Measurements from ENCODE around the gene THBS4.

The THBS4 gene

DNA sequence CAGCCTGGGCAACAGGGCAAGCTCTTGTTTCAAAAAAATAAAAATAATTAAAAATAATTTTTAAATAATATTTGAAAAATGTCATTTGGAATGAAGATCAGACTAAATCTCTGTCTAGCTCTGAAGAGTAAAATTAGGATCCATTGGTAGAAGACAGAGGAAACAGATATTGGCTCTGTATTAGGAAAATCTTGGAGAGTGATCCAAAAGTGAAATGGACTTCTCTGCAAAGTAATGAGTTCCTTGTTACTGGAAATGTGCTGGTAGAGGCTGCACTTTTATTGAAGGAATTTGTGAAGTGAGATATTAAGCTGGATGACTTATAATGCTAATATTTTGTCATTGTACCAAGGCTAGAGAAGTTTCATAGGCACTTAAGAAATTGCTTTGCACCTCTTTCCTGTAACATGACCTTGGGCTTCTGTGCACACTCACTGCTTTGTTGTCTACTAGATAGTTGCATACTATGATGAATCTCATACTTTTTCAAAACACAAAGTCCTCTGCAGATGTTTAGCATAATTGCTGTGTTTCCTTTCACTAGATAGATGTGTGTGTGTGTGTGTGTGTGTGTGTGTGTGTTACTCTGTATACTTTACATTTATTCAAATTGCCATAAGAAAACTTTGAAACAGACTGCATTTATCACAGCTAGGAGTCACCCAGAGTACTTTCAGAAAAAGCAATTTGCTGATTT is 13.1 kb downstream of the THBS4 start:
- no peak for DNase-seq

DNA sequence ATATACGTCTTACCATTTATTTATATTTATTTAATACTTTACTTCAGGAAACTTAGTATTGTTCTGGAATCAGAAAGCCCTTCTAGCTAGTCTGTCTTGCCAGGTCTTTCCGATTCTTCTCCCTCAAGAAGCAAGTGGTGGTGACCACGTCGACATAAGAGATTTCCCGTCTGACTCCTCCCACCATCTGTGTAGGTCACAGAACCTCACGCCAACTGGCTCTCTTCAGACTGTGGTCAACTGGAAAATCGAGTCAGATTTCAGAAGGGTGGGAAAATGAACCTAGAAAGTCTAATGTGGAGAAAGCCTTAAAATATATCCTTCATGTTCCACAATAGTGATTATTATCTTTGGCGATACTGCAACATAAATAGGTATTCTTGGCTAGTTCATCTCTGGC is 17.3 kb downstream of the THBS4 start:
- no peak for DNase-seq

DNA sequence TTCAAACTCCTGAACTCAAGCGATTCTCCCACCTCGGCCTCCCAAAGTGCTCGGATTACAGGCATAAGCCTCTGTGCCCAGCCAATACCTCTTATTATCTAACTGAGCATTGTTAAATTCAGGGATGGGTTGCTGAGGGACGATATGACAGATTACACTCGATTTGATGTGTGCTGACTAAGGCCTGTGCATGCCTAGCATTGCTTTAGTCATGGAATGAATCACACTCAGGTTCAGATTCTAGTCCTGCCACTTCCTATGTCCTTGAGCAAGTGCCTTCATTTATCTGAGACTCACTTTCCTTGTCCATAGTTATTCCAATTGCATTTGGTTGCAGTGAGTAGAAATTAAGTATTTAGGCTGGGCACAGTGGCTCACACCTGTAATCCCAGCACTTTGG is 19.5 kb downstream of the THBS4 start:
- DNase-seq, result no peak

DNA sequence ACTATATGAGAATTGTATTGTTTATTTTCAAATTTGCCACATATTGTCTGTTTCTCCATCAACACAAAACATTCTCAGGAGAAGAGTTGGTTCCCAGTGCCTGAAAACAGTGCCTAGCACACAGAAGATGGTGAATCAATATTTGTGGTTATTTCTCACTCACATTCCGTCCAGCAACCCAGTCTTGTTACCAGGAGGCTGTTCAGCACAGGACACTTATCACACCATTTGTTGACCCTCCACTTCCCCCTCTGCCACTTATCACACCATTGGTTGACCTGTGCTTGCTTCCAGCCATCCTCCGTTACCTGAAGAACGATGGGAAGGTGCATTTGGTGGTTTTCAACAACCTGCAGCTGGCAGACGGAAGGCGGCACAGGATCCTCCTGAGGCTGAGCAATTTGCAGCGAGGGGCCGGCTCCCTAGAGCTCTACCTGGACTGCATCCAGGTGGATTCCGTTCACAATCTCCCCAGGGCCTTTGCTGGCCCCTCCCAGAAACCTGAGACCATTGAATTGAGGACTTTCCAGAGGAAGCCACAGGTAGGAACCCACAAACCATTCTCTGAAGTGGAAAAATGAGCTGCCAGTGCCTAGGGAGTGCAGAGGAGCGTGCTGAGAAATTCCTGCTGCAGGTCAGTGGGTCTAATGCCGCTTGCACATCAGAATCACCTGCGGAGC is 20.5 kb downstream of the THBS4 start:
- no peak for DNase-seq

DNA sequence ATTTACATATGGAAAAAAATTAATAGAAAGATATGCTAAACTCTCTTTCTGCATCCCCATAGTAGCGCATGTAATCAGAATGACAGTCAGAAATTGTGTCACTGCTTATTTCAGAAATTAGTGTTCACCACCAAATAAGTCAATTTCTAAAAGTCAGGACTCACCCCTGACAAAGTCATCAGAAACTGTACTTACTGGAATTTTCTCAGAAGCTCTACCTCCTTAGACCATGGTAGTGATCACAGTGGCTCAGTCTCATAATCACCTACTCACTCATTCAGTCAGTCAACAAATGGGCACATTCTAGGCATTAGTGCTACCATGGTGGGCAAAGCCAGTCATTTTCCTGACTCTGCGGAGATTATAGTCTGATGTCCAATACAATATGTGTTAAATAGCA is 22.0 kb downstream of the THBS4 start:
- DNase-seq, result no peak

DNA sequence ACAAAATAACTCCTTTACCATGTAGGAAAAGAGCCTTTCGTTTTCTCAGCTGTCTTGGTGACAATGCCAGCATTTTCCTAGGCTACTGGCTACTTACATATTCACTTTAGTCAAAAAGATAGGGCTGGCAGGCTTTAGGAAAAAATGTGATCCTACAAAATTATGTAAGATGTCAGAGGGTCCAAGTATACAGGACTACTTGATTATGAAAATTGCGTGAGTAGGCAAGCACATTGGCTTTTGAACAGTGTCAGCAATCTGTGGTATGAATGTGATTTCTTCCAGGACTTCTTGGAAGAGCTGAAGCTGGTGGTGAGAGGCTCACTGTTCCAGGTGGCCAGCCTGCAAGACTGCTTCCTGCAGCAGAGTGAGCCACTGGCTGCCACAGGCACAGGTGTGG is 22.8 kb downstream of the THBS4 start:
- no peak for DNase-seq

DNA sequence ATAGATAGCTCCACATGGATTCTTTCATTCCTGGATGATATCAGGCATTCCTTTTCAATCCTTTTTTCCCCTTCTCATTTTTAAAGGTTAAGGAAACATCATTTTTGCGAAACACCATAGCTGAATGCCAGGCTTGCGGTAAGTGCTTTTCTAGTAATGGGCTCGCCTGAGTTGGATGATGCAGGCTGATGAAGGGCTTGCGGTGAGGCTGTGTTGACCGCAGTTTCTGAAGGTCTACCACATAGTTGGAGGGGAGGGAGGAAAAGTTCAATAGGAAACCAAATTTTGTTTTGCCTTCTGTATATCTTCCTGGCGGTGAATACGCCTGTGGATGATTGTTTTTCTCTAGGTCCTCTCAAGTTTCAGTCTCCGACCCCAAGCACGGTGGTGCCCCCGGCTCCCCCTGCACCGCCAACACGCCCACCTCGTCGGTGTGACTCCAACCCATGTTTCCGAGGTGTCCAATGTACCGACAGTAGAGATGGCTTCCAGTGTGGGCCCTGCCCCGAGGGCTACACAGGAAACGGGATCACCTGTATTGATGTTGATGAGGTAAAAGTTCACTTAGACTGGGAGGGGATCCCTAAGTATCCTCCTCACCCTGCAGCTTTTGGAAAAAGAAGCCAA is 24.3 kb downstream of the THBS4 start:
- no peak for DNase-seq

DNA sequence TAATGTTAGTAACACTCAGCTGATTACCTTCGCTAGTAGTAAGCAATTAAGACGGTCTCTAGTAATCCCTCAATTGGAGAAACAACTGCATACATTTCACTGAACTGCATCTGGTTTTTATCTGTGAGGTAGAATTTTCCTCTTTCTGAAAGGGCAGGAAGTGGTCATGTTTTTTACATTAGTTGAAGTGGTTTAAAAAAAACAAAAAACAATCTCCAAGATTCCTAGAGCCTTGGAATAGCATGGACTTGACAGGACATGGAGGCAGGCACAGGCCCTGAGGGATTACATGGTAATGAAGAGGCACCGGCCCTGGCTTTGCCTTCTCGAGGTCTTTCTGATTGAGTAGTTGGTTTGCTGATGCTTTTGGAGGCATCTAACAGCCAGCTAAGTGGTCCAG is 25.8 kb downstream of the THBS4 start:
- no peak for DNase-seq

DNA sequence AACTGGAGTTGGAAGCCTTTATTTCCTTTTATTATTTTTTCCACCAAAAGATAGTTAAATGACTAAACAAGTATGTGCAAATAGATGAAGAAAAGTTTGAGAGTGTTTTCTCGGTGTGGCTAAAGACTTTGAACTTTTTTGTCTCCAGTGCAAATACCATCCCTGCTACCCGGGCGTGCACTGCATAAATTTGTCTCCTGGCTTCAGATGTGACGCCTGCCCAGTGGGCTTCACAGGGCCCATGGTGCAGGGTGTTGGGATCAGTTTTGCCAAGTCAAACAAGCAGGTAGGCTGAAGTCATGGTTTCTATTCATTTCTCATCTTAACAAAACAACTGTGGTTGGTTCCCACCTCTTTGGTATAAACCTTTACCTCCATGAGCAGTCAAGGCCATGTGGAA is 26.4 kb downstream of the THBS4 start:
- DNase-seq, result no peak

DNA sequence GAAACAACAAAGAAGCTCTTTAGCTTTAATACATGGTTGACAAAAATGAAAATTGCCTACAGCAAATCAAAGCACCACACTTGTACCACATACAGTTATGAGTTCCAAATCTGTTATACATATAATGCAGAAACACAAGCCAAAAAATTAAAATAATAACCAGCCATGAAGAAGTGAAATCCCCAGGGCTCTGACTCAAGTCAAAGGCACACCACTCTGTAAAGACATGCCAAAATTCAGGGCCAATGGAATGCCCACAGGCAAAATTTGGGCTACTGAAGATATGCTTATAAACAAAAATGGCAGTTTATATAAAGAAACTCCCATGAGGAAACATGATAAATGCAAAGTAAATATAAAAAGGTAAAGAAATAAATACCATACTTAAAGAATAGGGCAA is 29.0 kb downstream of the THBS4 start:
- DNase-seq, result no peak

DNA sequence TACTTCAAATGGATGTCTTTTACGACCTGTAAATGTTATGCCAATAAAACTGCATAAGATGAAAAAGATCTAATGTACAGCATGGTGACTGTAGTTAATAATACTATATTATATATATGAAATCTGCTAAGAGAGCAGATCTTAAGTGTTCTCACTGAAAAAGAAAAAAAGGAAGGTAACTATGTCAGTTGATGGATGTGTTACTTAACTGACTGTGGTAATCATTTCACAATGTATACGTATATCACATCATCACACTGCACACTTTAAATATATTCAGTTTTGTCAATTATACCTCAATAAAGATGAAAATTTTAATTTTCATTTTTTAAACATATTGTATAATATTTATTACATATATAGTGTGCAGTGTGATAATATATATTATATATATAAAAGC is 31.9 kb downstream of the THBS4 start:
- DNase-seq, result no peak

DNA sequence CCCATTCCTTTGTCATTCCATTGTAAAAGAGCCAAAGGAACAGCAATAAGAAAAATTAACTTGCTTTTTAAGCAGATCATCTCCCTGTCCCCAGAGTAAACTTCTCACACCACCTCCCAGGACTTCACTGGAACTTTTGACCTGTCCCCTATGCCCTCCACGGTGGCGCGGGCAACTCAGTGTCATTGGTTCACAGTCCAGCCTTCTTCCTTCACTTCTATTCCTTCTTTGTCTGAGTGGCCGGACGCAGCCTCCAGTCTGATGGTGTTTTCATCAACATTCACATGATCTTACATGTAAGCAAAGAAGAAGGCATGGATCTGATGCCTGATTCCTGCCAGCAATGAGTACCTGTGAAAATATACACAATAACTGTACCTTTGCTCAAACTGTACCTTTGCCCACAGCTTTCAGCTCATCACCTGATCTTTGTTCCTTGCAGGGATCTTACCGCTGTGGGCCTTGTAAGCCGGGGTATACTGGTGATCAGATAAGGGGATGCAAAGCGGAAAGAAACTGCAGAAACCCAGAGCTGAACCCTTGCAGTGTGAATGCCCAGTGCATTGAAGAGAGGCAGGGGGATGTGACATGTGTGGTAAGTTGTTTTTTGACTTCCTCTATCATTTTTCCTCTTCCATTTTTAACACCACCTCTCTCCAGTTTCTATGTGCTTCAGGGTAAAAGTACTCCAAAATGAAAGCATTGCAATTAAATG is 32.5 kb downstream of the THBS4 start:
- DNase-seq, result no peak

DNA sequence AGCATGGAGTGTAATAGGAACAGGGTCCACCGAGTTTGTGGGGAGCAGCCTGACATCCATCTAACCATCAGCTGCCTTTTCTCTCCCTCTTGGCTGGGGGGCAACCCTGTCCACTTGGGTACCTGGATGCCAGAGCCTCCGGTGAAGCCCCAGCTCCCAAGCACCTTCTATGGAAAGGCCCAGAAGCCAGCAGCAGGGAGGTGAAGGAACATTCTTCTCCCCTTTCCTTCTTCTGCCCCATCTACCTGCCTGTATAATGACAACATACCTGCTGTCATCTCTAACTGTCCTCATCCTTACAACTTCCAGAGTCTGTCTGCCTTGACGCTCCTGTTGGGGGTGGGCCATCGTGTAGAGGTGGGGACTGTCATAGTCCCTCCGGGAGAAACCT is 33.1 kb downstream of the THBS4 start:
- DNase-seq, result no peak

DNA sequence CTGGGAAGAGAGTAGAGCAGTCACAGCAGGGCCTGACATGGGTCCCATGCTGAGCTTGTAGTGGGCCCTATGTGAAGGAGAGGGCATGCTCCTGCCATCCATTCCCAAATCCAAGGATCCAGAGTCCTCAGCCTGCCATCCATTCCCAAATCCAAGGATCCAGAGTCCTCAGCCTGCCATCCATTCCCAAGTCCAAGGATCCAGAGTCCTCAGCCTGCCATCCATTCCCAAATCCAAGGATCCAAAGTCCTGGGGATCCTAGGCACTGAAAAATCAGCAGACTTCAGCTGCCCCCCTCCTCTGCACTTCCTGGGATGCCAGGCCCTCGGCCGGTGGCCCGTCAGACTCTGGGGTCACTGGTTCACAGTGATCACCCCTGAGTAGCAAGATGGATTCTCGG is 33.6 kb downstream of the THBS4 start:
- no peak for DNase-seq

DNA sequence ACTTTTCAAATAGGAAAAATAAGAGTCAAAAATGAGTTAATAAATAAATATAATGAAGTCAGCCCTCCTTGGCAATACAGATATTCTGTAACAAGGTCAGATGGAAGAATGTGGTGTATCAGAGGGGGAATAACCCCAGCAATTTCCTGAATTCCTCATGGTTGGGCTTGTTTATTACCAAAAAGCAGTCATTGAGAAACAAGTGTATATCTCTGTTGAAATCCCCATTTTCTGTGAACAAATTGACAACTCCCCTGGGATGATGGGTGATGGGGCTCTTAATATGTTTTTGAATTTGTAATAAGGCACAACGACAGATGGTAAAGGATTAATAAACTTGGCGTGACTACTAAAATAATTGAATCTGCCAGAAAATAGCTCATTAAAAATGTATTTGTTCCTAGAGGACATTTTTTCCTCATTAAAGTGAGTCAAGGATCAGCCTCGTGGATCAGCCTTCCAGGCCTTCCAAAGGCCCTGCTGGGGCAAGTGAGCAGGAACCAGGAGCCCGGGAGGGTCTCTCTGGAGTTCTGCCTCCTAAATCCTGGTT is 34.2 kb downstream of the THBS4 start:
- no peak for DNase-seq

DNA sequence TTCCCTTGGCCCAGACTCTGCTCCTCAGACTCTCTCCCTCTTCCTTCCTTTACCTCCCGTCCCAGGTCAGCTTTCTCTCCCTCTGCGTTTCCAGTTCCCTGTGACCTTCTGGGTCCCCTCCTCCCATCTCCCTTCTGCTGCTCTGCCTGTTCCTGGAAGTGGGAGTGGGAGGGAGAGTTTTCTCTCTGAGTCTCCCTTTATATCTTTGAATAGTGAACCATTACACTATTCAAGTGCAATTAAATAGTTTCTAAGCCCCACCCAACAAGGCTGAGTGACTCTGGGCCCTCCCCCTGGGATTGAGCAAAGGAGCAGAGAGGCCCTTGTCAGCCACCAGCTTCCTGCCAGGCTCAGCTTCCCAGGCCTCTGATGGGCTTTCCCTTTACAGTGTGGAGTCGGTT is 34.8 kb downstream of the THBS4 start:
- no peak for DNase-seq

DNA sequence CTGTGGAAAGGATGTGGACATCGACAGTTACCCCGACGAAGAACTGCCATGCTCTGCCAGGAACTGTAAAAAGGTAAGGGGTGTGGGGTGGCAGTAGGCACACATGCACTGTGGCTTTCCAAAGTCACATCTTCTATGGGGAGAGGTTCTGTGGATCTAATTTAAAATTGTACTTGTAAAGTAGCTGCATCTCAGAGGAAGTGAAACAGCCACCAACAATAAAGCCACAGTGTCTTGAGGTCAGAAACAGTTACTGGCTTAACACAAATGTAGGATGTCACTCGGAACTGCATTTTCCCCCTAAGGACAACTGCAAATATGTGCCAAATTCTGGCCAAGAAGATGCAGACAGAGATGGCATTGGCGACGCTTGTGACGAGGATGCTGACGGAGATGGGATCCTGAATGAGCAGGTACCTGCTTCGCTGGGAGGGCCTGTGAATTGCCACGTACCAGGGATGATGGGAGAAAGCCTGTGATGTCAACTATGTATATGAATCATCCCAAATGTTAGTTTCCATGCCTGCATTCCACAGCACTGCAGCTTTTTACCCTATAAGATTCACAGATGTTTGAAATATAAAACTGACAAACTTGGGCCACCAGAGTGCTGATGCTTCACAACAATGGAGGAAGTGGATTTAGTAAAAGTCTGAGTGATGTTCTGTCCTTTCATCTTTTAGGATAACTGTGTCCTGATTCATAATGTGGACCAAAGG is 35.3 kb downstream of the THBS4 start:
- DNase-seq, result no peak

DNA sequence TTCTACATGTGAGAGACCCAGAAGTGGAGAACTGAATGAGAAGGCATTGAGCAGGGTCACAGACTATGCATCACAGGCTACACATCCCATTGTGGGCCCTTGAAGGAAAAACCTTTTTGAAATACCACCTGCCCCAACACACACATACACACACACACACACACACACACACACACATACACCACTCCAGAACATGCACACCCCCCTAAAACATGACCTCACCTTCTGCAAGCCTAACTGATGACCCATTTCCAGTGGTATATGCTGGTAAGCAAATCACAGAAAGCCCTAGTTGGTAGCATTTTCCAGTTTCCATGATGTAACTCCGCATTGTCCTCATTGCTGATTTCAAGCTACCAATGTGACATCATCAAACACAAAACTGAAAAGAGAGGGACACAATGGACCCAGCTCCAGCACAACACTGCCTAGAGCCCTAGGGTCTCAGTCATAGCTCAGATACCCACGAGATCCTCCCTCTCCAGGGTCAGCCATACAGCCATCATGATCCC is 36.4 kb downstream of the THBS4 start:
- no peak for DNase-seq

DNA sequence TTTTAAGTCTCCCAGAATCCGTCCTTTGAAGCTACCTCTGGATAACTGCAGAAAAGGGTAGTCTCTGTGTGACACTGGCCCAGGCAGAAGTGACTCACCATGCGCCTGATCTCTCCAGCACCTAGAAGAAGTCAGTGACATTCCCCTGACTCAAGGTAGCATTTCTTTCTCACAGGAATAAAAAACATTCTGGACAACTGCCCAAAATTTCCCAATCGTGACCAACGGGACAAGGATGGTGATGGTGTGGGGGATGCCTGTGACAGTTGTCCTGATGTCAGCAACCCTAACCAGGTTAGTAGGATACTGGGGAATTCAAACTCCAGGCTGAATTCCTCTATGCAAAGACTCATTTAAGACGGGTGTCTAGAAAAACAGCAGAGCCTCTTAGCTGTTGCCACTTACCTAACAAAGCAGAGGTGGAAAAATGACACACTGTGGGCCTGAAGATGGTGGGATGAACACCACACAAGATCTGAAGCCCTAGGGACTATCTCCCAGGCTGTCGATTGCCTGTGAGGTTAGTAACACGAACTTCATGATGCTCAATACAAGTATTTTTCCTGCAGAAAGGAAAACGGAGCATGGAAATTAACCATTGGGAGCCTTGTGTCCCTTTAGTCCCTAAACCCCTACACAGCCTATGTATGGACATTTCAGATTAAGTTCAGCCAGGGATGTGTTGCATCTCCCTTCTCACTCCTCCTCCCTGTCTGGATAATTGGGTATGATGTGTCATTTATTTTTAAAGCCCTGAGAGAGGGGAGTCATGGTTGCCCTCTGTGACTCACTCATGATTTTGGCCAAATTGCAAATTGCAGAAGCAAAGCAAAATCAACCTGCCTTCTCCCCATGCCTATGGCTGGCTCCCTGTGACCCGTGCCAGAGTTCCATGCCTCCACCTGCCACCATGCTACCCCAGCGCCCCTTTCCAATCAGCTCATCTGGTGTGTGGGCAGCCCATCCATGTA is 37.2 kb downstream of the THBS4 start:
- no peak for DNase-seq

DNA sequence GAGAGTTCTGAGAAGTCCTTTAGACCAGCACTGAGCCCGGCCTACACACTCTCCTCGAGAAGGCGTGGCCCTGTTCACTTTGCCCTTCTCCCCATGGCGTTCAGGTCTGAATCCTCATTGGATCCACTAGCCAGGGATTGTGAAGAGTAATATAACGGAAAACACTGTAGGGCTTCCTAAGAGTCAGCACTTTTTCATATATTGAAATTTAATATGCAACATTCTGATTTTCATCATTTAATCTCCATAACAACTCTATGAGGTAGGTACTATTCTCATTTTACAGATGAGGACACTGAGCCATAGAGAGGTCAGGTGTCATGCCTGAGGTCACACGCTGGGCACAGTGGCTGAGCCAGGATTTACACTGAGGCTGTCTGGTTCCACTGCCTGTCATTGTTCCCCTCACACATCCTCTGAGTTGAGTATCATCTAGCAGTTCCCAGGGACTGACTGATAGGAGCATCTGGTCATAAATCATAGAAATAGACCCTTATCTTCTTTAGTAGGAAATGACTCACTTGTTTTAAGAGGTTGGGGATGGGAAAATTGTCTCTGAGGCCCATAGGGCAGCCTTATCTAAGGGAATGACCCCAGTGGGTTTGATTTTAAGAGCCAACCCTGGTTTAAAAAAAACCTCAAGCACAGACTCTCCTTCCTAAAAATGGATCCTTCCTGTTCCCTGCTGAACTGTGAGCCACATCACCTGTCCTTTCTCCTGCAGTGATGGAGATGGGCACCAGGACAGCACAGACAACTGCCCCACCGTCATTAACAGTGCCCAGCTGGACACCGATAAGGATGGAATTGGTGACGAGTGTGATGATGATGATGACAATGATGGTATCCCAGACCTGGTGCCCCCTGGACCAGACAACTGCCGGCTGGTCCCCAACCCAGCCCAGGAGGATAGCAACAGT is 41.2 kb downstream of the THBS4 start:
- no peak for DNase-seq
